Chondrocyte (in vitro differentiated cells): Measurements from ENCODE around the gene MAPRE3. TPM values are rescaled to one million over a fixed set of nuclear protein-coding genes. Genes with fewer than 3 reads are reported as not detected.
A peak's percentile ranks its signal among the peaks of the same experiment; 100 is the strongest.

ENCODE experiments used
- DNase-seq: peaks from one replicate; pipeline ENCODE4 v3.0.0; 2021; ENCODE audit warnings: mixed read lengths, low spot score
- H3K27ac Mint-ChIP-seq: one replicate; pipeline ENCODE4 v1.8.0; 2021; ENCODE audit warnings: mild to moderate bottlenecking, moderate library complexity, mixed read lengths; ENCODE audit not compliant: unreplicated experiment
- H3K27me3 Mint-ChIP-seq: 2 replicates; pipeline ENCODE4 v1.8.0; 2021; ENCODE audit warnings: low read depth, mixed read lengths
- H3K36me3 Mint-ChIP-seq: 2 replicates; pipeline ENCODE4 v1.8.0; 2021; ENCODE audit warnings: low read depth, mixed read lengths
- H3K4me1 Mint-ChIP-seq: 2 replicates; pipeline ENCODE4 v1.8.0; 2021; ENCODE audit warnings: low read depth, mild to moderate bottlenecking, mixed read lengths
- H3K4me3 Mint-ChIP-seq: one replicate; pipeline ENCODE4 v1.8.0; 2021; ENCODE audit warnings: mild to moderate bottlenecking, moderate library complexity, mixed read lengths; ENCODE audit not compliant: unreplicated experiment
- H3K9me3 Mint-ChIP-seq: 2 replicates; pipeline ENCODE4 v1.8.0; 2021; ENCODE audit warnings: low read depth, mixed read lengths
- CTCF ChIP-seq: fragments of 200-600 bp; sonication (generic); IDR thresholded peaks from 2 replicates; pipeline ENCODE4 v1.5.0; 2021; ENCODE audit warnings: antibody characterized with exemption, mild to moderate bottlenecking, moderate library complexity
- total RNA-seq: library from RNA; stranded (reverse); gene quantifications from 3 replicates; pipeline ENCODE4 v1.2.1, GENCODE V29; 2021

The MAPRE3 gene
- total RNA-seq, 1 donor from 2014 or later = 12.3 TPM

GRCh38 chr2:27006602-27007415 is 36.4 kb downstream of the MAPRE3 start:
- Mint-ChIP-seq H3K27ac (no peak overlapping the region), H3K4me1 (peaks cover 18% of the 10 kb centered on the region)
- no peak for TF ChIP-seq CTCF

DNA sequence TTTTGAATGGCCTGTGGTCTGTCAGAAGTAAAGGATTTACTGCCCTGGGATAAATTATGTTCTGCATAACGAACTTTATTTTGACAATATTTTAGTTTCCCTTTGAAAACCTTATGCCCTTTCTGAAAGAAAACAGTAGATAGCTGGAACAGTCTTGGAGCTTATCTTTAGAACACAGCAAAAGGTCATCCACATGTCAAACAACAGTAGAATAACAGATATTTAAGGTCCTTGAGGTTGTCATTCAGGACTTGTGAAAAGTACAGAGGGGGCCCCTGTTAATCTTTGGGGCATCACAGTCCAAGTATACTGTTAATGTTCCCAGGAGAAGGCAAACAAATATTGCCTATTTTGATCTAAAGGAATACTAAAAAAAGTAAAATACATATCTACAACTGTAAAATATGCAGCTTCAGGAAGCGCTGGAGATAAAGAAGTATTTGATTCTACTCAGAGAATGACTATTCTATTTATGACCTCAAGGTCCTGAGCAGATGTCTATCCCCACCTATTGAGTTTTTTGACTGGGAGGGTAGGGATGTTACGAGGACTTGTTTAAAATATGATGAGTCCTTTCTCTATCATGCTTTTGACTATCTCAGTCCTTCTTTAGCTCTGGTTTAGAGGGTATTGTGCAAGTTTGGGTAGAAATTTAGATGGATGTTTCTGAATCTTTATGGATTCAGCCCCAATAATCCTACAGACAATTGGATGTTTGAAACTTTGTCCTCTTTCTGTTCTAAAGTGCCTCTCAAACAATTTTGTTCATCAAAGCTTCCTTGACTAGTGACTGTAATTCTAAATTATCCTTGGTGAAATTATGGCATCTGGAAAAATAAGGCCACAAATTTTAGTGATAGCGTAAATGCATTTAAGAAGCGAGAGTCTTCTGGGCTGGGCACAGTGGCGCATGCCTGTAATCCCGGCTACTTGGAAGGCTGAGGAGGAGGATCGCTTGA is 37.3 kb downstream of the MAPRE3 start:
- DNase-seq = no peak
- Mint-ChIP-seq H3K9me3 (no peaks in the 10 kb centered on the region), H3K27me3 (no peaks in the 10 kb centered on the region), H3K36me3 (no peaks in the 10 kb centered on the region), H3K4me1 (peaks cover 22% of the 10 kb centered on the region), H3K27ac (no peak overlapping the region), H3K4me3 (no peak overlapping the region)
- no peak for TF ChIP-seq CTCF

More at GRCh38 chr2:27006602-27007415, 36.4 kb downstream of the MAPRE3 start:
- H3K27me3 Mint-ChIP-seq = no peaks in the 10 kb centered on the region
- no peaks in the 10 kb centered on the region for H3K36me3 Mint-ChIP-seq
- H3K4me3 Mint-ChIP-seq = no peak overlapping the region
- DNase-seq = no peak
- no peaks in the 10 kb centered on the region for H3K9me3 Mint-ChIP-seq

DNA sequence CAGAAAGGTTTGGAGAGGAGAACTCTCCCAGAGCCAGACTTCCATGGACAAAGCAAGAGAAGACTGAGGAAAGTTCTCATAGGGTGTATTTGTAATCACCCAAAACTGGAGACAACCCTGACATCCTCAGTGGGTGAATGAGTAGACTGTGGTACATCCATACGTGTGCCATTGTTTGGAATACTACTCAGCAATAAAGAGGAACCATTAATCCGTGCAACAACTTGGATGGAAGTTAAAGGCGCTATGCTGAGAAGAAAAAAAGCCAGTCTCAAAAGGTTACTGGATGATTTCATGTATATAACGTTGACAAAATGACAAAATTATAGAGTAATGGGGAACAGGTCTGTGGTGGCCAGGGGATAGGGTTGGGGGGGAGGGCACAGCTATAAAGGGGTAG is 38.2 kb downstream of the MAPRE3 start:
- H3K4me1 Mint-ChIP-seq = peaks cover 24% of the 10 kb centered on the region
- no peaks in the 10 kb centered on the region for H3K36me3 Mint-ChIP-seq
- DNase-seq = no peak
- H3K27me3 Mint-ChIP-seq = no peaks in the 10 kb centered on the region
- H3K27ac Mint-ChIP-seq = no peak overlapping the region
- H3K9me3 Mint-ChIP-seq = no peaks in the 10 kb centered on the region
- no peak overlapping the region for H3K4me3 Mint-ChIP-seq
- no peak for TF ChIP-seq CTCF

DNA sequence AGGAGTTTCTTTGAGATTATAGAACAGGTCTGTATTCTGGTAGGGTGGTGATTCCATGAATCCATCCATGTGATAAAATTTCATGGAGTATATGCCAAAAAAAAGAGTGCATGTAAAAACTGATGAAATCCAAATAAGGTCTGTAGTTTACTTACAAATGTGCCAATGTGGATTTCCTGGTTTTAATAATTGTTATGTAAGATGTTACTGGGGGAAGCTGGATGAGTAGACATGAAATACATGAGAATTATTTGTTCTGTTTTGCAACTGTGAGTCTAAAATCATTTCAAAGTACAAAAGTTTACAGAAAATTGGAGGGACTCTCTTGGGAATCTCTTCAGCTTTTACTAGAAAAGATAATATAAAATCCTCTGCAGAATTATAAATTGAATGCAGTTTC is 38.6 kb downstream of the MAPRE3 start:
- no peak for DNase-seq
- Mint-ChIP-seq H3K4me3 (no peak overlapping the region), H3K4me1 (peaks cover 20% of the 10 kb centered on the region), H3K27me3 (no peaks in the 10 kb centered on the region), H3K36me3 (no peaks in the 10 kb centered on the region), H3K9me3 (no peaks in the 10 kb centered on the region), H3K27ac (no peak overlapping the region)
- no peak for TF ChIP-seq CTCF

DNA sequence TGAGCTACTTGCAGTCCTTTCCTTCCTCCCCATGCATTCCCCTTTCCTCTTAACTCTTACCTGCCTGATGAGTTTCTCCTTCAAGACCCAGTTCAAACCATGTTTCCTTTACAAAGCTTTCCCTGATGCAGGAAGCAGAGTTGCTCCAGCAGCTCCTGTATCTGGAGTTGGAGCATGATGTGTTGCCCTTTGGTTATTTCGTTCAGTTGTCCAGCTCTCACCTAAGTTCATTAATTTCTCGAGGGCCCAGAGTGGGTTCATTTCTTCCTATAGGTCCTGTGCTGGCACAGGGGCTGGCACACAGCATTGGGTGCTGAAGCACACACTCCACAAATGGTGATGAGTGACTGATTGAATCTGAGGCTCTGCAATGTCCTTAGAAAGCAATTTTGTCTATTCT is 39.3 kb downstream of the MAPRE3 start:
- Mint-ChIP-seq H3K27ac (peak overlapping the region; percentile 32), H3K27me3 (no peaks in the 10 kb centered on the region), H3K9me3 (no peaks in the 10 kb centered on the region), H3K36me3 (no peaks in the 10 kb centered on the region), H3K4me1 (peaks cover 20% of the 10 kb centered on the region), H3K4me3 (no peak overlapping the region)
- TF ChIP-seq CTCF = no peak
- DNase-seq = no peak
